Fibroblast of the conjunctiva (primary cell): ENCODE results near the gene APOF.
"Not testable (repeated sequence)": the region's sequence is repeated elsewhere in the genome, so short reads cannot be mapped to it uniquely, and the experiment has no call there.

ENCODE experiments used
- DNase-seq: peaks from one replicate; pipeline ENCODE4 v3.0.0-alpha.2; 2010; ENCODE audit warnings: low read depth

APOF gene

DNA sequence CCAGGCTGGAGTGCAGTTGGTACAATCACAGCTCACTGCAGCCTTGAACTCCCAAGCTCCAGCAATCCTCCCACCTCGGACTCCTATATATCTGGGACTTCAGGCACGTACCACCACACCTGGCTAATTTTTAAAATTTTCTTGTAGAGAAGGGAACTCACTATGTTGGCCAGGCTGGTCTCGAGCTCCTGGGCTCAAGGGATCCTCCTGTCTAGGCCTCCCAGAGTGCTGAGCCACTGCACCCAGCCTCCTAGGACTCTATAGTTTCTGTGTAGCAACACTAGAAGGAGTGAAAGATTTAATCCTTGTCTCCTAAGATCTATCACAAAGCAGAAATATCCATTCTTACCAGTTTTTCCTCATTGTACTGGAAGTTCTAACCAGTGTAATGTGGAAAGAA is 4.3 kb upstream of the APOF start:
- DNase-seq: no peak

DNA sequence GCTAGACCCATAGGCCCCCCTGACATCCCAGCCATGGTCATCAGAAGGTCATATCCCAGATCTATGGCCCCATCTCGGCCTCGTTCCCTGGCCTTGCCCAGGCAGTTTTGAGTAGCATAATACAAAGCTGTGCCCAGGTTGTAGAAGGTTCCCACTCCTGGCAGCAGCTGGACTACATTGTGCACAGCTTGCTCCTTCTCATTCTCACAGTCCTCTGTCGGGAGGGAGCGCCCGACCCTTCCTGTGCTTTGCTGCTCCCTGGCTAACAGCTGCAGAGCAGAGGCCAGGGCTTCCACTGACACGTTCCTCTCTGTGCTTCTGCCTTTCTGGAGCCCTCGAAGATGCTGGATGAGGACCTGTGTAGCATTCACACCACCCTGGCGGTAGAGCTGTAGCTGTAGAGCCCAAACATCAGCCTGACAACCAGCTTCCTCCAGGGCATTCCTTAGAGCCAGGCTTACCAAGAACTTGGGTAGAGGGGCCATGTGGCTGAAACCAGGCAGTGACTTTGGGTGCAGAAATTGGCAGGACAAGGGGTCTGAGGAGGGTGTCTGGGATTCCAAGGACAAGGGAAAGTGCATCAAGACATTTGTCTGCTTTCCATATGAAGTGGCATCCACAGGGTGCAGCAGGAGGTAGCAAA is 1.0 kb downstream of the APOF start:
- no peak for DNase-seq

DNA sequence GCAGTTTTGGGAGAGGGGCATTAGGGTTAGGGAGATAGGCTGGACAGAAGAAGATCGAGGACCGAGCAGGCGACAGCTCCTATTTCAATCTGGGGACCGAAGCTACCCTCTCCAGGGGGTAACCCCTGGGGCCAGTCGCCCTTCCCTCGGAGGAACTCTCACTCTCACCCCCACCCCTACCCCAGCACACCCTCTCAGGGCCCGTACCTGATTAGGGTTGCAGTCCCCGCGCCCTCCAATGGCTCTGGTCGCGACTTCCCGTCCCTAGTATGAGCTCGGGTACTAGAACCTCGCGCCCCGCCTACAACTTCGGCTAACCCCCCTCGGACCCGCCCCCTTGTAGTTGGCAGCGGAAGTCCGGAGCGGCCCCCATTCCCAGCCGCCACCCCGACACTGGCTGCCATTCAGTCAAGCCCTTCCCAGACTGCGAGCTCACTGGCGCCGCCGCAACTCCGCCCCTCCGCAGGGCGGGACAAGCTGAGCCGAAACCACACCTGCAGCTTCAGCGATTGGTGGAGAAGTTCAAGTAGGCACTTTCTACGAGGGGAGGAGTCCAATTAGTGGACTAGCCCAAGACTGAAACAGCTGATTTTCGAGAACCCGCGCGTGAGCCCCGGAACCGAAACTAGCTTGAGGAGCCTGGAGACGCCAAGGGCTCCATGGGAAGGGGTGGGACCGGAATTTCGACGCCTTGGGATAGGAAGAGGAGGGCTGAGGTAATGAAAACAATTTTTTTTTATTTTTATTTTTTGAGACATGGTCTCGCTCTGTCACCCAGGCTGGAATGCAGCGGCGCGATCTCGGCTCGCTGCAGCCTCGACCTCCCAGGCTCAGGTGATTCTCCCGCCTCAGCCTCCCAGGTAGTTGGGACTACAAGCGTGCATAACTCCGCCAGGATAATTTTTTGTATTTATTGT is 2.5 kb downstream of the APOF start, which contains the start of gene STAT2:
TSS of gene STAT2 (minus strand) at position 257 of the 917 bp plus-strand sequence. CDS start 3,536 bp downstream, outside the sequence.
- peak; percentile 100 for DNase-seq

DNA sequence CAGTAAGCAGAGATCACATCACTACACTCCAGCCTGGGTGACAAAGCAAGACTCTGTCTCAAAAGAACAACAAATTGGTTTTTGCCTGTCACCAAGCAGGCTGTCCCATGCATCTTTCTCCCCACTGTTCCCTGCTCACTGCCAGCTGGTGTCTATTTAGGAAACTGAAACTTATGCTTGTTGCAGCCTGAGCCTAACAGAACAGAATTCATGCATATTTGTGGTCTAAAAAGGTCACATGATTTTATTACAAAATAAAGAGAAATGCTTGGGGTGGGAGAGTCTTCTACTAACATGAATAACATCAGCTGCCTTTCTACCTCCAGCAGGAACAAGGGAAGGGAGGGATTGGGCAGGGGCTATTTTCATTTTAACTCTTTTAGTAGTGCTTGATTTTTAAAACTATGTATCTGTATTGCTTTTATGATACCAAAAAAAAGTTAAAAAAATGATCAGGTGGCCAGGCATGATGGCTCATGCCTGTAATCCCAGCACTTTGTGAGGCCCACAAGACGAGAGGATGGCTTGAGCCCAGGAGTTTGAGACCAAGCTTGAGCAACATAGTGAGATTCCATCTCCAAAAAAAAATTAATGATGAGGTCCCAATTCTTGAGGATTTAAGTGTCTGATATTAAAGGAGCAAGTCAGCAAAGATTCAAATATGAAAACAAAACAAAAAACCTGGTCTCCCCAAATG is 3.7 kb downstream of the APOF start:
- peak; percentile 65 for DNase-seq

DNA sequence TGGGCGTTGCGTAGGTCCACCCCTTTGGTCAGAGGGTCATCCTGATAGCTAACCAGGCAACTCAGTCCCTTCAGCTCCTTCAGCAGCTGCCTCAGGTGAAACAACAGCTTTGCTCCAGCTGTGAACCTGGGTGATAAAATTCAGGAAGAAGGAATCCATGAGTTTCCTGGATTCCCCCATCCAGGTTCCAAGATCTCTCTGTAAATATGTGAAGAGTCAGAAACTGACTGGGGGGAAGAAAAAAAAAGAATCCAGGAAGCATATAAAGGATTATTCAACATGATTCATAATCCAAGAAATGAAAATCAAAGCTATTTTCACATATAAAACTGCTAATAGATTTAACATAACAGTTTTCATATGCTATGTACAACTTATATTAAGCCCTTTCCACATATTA is 11.3 kb downstream of the APOF start:
- DNase-seq: no peak

DNA sequence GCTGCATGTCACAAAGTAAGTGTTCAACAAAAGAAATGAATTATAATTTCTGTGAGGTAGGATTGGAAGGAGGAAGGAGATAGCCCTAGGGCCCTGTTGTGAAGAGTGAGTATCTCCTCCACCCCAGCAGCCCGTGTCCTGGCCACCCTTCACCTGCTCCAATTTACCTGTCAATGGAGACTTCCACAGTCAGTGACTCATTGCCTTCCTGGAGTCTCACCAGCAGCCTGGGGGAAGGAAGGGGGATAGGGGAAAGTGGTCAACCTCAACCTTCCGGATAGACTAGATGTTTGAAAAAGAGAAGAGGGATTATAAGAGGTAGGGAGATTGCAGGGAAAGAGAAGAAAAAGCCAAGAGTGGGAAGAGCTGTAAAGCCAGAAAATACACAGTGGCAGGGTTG is 12.0 kb downstream of the APOF start:
- no peak for DNase-seq

DNA sequence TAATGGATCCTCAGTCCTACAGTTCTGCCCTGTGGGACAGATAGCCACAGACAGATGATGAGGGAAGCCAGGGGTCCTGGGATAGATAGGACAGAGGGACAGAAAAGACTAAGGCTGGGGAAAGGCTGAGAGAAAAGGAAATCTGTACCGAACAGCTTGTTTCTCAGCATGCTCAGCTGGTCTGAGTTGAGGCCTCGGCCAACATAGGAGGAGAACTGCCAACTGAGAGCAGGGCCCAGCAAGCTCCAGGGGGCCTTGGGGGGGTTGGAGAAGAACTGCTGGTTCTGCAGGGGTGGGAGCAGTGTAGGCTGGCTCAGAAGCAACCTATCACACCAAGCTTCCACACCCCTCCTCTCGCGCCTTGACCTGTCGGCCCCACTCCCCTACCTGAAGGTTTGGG is 13.9 kb downstream of the APOF start:
- DNase-seq: no peak

DNA sequence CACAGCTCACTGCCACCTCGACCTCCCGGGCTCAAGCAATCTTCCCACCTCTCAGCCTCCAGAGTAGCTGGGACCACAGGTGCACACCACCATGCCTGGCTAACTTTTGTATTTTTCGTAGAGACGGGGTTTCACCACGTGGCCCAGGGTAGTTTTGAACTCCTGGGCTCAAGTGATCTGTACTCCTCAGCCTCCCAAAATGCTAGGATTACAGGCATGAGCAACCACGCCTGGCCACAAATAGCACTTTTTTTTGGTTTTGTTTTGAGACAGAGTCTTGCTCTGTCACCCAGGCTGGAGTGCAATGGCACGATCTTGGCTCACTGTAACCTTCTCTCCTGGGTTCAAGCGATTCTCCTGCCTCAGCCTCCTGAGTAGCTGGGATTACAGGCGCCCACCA is 15.4 kb downstream of the APOF start:
- DNase-seq: not testable (repeated sequence)

DNA sequence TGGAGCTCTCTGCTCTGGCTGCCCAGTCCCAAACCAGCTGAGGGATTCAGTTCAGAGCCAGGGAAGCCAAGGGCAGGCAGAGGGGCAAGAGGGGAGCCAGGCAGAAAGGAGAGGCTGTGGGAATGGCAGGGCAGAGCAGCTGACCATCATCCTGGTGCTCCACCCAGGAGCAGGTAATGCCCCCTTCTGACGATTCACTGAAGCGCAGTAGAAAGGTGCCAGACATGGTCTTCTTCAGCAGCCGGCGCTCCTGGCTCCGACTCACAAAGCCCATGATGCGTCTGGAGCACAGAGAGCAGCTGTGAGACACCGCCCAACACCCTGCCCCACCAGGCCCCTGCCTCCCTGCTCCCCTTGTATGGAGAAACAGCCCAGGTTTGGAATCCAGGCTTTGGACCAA is 16.0 kb downstream of the APOF start:
- DNase-seq: no peak

DNA sequence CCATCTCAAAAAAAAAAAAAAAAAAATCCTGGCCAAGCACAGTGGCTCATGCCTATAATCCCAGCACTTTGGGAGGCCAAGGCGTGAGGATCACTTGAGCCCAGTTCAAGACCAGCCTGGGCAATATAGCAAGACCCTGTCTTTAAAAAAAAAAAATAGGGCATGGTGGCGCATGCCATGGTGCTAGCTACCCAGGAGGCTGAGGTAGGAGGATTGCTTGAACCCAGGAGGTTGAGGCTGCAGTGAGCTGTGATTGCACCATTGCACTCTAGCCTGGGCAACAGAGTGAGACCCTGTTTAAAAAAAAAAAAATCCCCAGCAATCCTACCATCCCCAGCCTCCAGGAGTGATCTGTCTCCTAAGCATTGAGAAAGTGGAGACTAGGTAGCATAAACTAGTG is 20.4 kb downstream of the APOF start:
- not testable (repeated sequence) for DNase-seq

DNA sequence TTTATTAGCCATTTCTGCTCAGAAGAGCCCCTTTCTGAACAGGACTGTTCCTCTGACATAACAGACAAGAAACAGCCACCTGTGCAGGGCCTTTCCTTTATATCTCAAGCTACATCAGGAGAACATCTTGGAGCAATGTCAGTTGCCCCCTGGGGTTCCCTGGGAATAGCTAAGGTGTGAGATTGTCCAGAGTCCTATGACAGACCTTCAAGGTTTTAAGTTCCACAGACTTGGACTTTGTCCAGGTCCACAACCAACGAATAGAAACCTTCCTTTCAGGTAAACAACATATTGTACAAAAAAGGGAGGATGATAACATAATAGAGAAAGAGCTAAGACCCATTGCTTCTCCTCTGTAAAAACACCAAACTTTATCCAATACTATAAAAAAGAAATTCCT is 21.0 kb downstream of the APOF start:
- DNase-seq: no peak

DNA sequence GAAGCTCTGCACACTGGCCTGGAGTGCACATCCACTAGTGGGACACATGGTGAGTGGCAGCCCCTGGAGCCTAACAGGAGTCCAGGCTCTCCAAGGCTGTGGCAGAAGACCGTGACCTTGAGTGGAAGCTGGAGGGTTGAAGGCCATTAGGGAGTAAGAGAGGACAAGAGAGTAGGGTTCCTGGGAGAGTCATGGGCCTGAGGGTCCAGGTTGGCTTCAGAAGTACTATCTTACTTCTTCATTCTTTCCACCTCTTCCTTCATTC is 23.6 kb downstream of the APOF start:
- DNase-seq: no peak

DNA sequence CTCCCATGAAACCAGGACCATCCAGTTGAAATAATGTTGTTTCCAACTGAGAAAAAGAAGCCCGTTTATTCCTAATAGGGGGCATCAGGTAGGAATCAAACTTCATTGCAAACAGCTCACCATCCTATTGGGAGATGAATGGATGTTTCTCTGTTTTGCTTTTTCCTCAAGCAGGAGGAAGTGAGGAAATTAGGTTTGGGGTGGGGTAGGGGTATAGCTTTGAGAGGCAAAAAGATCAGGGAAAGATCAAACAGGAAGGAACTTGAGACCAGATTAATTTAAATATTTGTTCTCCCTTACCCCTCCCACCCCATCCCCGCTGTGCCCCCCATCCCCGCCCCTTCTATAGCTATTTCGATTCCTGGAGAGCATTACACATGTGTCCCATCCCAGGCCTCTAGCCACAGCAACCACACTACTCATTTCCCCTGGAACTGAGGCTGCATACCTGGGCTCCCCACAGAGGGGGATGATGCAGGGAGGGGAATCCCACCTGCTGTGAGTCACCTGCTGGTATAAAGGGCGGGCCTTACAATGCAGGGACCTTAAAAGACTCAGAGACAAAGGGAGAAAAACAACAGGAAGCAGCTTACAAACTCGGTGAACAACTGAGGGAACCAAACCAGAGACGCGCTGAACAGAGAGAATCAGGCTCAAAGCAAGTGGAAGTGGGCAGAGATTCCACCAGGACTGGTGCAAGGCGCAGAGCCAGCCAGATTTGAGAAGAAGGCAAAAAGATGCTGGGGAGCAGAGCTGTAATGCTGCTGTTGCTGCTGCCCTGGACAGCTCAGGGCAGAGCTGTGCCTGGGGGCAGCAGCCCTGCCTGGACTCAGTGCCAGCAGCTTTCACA is 24.1 kb downstream of the APOF start, which contains the start of gene IL23A:
TSS of gene IL23A (plus strand) at position 577 of the 850 bp plus-strand sequence. CDS start at position 738, 161 bp downstream.
- DNase-seq: no peak

DNA sequence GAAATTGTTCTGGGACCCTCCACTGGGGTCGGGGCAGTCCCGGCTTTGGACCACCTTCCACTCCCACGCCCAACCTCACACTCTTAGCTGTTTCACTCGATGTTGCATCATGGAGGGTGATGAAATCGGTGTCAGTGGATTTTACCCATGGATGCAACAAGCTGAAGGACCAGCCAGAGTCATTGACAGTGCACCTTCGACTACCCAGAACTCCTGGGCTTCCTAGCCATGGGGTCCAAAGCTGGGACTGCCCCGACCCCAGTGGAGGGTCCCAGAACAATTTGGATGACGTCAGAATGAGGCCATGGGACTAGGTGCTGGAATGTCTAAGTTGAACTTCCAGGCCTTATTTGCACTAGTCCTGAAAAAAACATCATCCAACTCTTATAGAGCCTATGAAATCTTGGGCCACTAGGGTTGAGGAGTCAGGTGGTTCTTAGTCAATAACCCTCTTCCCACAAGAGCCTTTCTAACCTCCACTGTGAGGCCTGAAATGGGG is 24.9 kb downstream of the APOF start:
- DNase-seq: no peak

DNA sequence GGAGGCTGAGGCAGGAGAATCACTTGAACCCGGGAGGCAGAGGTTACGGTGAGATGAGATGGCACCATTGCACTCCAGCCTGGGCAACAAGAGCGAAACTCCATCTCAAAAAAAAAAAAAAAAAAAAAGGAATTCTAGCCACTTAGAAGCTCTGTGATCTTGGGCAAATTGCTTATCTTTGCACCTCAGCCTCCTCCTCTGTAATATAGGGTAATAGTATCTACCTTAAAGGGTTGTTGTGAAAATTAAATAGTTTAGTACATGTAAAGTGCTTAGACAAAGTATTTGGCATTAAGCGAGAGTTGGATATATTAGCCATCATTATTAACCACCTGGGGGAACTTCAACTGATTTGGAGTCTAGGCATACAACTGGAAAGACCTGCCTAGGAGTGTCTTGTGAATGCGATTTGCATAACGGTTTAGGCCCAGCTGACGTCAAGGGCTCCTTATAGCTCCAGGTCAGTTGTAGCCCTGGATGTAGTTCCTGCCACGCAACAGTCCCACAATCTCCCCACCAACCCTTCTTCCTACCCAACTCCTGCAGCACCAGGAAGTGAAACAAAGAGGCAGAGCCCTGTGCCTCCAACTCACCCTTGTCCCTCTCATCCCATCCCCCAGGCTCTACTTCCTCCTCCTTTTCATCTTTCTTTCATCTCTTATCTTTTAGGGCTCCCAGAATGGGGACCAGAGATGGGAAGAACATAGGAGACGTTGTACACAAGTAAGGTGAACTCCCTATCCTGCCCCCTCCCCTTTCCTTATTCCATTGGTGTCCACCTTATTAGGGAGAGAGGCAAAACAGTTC is 26.1 kb downstream of the APOF start:
- DNase-seq: no peak

DNA sequence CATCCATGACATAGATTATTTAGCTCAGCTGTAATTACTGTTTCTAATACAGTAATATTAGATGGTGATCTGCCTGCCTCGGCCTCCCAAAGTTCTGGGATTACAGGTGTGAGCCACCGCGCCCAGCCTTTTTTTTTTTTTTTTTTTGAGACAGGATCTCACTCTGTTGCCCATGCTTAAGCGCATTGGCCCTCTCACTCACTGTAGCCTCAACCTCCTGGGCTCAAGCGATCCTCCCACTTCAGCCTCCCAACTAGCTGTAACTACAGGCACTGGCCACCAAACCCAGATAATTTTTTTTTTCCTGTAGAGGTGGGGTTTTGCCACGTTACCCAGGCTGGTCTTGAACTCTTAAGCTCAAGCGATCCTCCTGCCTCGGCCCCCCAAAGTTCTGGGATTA is 27.1 kb downstream of the APOF start:
- not testable (repeated sequence) for DNase-seq

DNA sequence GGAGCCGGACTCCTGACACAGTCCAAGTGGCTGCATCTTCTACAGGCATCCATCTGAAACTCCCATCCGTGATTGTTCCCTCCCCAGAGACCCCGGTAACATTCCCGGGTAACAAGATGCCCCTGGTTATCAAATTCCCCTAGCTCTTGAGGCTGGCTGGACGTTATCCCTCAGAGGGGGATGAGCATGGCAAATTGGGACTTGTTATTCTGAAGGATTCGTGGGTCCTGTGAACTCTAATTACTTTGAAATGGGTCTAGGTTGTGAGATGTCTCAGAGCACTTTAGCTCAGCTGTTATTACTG is 28.2 kb downstream of the APOF start:
- no peak for DNase-seq

DNA sequence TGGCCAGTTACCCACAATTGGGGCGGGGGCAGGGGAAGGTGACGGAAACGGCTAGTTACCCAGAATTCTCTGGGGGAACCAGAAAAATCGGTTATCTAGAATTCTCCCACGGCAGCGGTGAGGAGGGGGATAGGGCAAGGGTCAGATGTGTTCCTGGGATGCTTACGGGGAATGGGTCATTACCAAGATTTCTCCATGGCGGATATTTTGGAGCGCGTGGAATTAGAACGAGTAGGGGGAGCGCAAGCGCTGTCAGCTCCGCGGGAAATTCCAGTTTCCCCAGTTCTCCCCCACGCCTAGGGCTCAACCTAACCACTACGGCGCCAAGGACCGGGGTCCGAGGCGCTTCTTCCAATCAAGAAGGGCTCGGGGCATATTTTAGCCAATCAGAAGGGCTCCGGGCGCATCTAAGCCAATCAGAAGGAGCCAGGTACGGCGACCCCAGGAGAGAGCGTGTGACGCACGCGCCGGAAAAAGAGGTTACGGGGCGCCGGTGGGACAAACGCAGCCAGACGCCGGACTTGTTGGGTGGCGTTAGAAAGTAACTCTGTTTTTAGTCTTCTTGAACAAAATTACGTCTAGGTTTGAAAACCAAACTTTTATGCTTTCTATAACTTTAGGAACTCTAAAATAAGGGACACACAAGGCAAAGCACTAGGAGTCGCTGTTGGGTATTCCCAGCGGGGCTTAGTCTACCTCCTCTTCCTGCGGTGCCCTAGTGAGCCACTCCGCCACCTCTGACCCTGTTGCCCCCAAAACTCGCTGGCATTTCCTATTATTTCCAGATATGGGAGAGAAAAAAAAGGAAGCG is 28.8 kb downstream of the APOF start, which contains the start of gene PAN2:
TSS of gene PAN2 (minus strand) at position 322 of the 811 bp plus-strand sequence. CDS start 906 bp downstream, outside the sequence.
- peak; percentile 95 for DNase-seq

DNA sequence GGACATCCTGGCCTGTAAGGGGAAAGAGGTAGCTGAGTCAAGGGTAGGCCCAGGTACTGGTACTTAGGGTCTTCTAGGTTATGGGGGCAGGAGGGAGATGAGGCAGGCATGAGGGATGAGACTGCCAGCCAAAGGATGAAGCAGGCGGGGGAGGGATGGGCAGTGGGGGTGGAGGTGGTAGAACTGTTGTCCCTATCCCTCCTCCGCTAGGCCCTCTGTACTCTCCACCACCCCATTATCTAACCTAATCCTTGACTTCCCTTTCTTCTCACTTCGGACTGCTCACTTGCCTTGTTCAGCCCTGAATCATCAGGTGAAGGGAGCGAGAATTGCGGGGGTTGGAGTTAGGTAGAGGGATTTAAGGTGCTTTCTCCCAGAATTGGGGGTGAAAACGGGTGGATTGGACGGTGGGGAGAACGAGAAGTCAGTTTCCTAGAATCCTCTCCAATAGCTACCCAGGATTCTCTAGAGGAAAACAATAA is 29.4 kb downstream of the APOF start:
- no peak for DNase-seq
